Erythroblast (primary cell): ENCODE data around the gene CEP41.

ENCODE experiments used
- DNase-seq, 2 experiments: peaks; one replicate each; lab custom pipeline; 2025; lab: John Stamatoyannopoulos, UW
- GATA1 ChIP-seq: IDR thresholded peaks from 2 replicates; pipeline ENCODE4 v1.6.1; 2011; ENCODE audit warnings: low read depth, mild to moderate bottlenecking, control low read depth, low read length, moderate library complexity
- POLR2A ChIP-seq: IDR thresholded peaks from 2 replicates; pipeline ENCODE4 v1.6.1; 2011; ENCODE audit warnings: mild to moderate bottlenecking, low read length

CEP41 gene

DNA sequence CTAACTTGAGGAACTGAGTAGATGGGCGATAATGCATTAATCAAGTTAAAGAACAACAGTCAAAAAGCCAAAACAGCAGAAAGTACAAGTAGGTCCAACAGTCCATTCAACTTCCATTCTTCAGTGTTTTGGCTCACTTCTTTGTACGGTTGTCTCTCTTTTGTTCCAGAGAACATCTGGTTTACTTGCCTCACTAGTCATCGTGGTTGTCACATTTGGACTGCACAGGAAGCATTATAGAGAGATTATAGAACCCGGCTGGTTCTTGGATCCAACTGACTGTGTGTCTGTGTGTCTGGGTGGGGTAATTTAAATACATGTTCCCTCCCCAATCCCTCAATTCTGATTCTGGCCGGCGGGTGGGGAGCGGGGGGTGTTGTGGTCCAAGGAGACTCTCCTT, 1.8 kb upstream of the CEP41 start:
- DNase-seq = no peak
- TF ChIP-seq POLR2A (no peak), GATA1 (no peak)

DNA sequence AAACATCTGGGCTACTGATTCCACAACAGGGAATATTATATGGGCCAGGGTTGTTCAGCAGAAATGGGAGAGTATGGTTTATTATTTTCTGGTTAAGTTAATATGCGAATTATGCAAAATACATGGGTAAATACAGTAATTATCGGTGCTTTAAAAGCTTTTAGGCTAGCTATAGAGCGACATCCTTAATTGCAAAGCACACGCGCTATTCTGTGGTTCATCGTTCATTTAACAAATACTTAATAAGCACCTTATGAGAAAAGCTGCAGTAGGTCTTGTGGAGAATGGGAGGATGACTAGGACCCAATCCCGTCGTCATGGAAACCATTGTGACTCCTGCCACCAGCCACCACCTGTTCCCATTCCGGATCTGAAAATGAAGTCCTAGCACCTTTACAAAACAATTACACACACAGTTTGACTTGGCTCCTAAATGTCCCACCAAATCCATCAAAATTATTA, 623 bp upstream of the CEP41 start:
- TF ChIP-seq GATA1 (no peak), POLR2A (no peak)

DNA sequence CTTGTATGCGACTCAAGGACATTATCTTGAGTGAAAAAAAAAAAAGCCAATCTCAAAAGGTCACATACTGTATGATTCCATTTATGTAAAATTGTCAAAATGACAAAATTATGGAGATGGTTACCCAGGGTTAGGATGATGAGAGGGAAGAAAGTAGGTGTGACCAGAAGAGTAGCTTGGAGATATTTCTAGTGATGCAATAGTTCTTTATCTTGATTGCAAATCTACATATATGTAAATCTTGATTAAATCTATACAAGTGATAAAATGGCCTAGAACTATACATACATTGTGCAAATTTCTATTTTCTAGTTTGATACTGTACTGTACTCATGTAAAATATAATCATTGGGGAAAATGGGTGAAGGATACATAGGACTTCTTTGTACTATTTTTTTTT, 4.6 kb downstream of the CEP41 start:
- TF ChIP-seq GATA1 (no peak), POLR2A (no peak)
- DNase-seq = no peak

More for the DNA sequence above, 623 bp upstream of the CEP41 start:
- DNase-seq = peak; percentile 38 to 42

DNA sequence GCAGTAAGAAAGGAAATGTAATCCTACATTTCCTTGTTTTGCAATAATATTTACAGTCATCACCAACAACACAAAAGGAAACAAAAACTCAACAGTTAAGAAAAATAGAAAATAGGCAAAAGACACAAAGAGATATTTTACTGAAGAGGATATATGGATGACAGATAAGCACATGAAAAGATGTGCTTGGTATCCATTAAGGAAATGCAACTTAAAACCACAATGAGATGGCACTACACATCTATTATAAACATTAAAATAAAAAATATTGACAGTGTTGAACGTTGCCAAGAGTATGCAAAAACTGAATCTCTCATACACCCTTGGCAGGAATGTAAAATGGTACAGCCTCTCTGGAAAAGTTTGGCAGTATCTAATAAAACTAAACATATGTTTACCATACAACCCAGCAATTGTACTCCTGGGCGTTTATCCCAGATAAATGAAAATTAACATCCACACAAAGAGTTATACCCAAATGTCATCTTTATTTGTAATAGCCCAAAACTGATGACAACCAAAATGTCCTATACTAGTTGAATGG, 5.4 kb downstream of the CEP41 start:
- DNase-seq = no peak
- TF ChIP-seq POLR2A = no peak
- no peak for TF ChIP-seq GATA1

DNA sequence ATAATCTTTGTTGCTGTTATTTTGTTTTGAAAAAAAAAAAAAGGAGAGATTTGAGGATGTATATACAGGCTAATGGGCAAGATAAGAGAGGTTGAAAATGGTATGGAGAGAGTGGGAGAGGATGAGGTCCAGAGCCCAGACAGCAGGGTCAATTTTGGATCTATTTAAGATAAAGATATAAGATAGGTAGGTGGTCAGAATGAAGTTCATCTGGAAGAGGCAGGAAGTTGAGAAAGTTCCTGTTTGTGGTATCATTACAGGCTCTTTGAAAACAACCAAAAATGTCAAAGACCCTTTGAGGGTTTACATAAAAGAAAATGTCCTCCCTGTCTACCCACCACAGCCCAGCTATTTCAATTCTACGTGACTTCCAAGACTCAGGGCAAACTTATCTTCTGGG, 7.5 kb downstream of the CEP41 start:
- DNase-seq = no peak
- no peak for TF ChIP-seq POLR2A
- no peak for TF ChIP-seq GATA1

DNA sequence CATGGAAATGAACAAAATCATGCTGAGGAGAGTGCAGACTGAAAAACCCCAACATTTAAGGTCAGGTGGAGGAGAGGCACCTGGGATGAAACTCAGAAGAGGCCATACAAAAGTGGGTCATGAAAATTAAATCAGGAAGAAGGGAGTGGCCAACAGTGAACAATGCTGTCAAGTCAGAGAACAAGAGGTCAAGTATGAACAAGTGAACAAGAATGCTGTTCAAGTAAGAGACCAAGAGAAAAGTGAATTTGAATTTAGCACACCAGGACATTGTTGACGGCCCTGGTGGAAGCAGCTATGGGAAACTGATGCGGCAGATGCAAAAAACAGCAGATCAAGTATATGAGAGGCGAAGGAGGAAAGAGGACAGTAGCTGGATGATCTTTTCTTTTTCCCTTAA, 7.9 kb downstream of the CEP41 start:
- DNase-seq = no peak

DNA sequence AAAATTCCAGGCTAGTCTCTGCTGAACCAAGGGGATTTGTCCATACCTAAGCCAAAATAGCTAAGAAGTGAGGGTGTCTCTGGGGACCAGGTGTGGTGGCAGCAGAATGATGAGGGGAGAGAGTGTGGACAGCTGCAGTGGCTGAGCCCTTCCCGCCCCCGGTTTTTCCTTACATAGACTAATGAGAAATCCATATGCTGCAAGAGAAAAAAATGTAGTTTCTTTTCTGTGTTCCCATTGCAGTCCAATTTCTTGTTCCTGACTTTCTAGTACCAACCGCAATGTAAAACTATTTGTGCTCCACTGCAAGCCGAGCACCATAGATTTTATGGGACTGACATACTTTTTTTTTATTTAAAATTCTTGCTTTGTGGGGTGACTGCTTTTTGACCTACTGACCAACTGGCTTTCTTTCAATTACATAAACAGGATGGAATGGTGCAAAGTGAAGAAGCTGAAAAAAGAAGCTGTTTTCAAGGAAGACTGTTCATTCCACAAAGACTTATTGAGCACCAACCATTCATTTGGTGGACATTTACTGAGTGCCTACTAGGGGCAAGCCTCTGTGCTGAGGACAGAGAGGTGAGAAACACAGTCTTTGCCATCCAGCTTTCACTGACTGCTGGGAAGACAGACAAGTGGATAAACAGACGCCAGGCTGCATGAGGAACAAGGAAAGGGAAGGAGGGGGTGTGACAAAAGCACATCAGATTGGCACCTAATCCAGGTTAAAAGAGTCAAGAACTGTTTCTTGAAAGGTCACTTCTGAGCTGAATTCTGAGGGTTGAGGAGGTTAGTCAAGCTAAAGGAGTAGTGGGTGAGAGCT, 9.8 kb downstream of the CEP41 start:
- TF ChIP-seq POLR2A = no peak
- no peak for DNase-seq

More for the DNA sequence above, 7.9 kb downstream of the CEP41 start:
- TF ChIP-seq POLR2A (no peak), GATA1 (no peak)

DNA sequence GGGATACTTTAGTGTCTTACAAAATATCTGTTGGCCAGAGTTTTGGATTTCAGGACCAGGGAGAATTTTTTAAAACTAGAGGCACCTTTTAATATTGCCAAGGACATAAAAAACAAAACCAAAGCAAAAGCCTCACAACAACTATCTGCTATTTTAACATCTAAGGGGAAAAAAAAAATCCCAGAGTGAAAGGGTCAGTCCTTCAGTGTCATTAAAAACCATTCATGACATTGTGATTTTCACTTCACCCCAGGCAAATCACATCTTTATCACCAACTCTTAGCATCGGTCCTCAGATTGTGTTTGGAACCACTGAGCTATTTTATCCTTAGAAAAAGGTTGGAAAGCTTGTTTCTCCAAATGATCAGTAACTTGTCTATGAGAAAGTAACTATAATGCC, 10.7 kb downstream of the CEP41 start:
- no peak for DNase-seq
- TF ChIP-seq GATA1 (no peak), POLR2A (no peak)

DNA sequence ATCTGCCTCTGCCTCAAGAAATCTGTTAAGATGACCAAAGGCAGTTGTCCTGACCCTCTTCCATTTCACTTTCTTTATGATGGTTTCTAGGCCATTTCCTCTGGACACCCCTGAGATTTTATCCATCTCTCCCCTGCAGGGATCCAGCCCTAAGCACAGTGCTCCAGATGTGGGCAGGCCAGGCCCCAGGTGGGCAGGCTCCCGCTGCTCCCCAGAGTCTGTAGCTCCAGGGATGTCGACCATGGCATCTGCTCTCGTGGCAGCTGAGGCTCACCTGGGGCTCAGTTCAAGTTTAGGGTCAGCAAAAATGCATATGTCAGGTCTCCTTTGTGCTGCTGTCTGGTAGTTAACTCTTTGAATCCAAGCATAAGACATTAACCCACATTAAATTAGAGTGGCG, 11.8 kb downstream of the CEP41 start:
- TF ChIP-seq GATA1 (no peak), POLR2A (no peak)

DNA sequence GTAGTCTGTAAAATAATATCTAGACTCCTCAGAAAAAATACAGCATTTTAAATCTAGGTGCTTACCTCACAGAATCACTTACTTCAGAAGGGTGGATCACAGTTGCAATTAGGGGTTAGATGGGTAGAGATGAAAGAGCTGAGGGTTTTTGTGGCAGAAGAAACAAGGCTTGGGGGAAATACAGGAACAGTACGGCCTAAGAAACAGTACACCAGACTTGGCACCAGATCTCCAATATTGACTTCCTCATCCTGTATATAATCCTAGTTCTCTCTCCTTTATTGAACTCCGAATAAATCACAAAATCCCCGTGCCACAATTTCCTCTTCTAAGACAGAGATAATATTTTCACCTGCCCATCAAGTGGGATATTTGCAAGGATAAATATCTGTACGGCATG, 14.3 kb downstream of the CEP41 start:
- no peak for TF ChIP-seq GATA1
- DNase-seq = no peak

More for the DNA sequence above, 11.8 kb downstream of the CEP41 start:
- no peak for DNase-seq

DNA sequence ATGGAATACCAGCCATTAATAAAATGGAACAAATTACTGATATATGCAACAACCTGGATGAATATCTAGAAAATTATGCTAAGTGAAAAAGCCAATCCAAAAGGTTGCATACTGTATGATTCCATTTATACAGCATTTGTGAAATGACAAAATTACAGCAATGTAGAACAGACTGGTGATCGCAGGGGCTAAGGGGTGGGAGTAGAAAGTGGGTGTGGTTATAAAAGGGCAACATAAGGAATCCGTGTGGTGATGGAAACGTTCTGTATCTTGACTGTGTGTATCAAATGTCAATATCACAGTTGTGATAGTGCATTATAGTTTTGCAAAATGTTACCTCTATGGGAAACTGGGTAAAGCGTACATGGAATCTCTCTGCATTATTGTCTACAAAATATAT, 15.0 kb downstream of the CEP41 start:
- DNase-seq = no peak
- TF ChIP-seq POLR2A (no peak), GATA1 (no peak)

DNA sequence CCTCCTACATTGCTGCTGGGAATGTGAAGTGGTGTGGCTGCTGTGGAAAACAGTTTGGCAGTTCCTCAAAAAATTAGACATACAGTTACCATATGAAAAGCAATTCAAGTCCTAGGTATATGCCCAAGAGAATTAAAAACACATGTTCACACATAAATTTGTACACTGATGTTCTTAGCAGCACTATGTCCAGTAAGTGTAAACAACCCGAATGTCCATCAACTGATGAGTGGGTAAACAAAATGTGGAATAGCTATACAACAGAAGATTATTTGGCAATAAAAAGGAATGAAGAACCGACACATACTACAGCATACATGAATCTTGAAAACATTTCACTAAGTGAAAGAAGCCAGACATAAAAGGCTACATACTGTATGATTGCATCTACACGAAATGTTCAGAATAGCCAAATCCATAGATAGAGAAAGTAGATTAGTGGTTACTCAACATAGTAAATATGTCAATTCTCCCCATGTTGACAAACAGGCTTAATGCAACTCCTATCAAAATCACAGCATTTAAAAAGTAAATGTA, 17.2 kb downstream of the CEP41 start:
- TF ChIP-seq POLR2A (no peak), GATA1 (no peak)
- DNase-seq = no peak

DNA sequence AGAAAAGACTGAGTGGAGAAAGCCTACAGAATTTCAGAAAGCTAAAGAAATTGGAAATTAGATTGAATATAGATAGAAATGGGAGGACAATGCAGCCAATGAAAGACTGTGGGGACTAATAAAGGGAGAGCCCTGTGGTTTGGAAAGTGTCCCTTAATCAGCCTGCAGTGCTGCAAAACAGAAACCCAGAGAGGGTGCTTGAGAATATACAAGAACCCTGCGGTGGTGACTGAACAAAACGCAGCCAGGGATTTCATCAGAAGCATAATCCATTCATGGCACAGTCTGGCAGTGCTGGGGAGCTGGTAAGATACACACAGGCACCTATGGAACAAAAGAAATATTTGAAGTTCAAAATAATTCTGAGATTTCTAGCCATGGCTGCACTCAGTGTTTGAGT, 19.1 kb downstream of the CEP41 start:
- DNase-seq = no peak
- no peak for TF ChIP-seq GATA1
- TF ChIP-seq POLR2A = no peak

DNA sequence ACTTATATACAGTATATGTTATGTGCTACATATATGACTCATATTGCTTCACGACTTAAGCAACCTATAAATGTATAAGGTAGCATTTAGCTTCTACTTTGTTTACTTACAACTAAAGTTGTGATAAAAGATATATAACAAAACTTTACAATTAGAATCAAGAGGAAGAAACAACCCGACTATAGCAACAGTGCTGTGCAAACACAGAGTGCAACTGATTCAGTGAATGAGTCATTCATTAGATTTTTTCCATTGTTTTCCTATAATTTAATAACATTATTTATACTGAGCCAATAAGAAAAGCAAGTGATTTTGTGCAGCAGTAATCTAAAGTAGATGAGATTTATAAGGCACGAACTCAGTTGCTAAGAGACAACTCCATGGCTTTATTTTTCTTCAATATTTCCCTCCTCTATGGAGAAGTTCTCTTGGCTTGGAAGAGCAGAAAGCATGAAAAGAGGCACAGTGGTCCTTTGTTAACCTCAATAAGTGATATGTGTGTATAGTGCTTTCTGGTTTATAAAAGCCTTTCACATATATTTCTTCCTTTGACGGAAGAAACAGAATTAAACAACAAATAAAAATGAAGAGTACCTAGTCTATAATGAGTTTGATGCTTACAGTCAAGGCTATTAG, 19.8 kb downstream of the CEP41 start:
- DNase-seq = no peak

More for the DNA sequence above, 19.8 kb downstream of the CEP41 start:
- TF ChIP-seq GATA1 (no peak), POLR2A (no peak)
